Measurements from ENCODE around the gene SH3GL1. TPM values are rescaled to one million over a fixed set of nuclear protein-coding genes. Genes with fewer than 3 reads are reported as not detected.
A peak's percentile ranks its signal among the peaks of the same experiment; 100 is the strongest.

Gene SH3GL1
- total and polyA plus RNA-seq, 2 experiments from 2014 or later: 73.1 to 89.5 TPM

DNA sequence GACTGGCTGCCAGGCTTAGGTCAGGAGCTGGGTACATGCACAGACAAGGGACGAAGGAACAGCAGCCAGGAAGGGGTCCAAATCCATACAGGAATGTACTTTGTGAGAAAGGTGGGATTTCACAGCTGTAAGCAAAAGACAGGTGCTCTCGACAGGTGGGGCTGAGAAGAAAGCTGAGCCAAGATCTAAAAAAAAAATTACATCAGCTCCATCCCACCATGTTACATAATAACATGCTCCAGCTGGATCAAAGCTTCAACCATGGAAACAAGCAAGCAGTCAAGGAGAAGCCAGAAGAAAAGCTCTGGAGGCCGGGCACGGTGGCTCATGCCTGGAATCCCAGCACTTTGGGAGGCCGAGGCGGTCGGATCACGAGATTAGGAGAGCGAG is 49.3 kb upstream of the SH3GL1 start (continued):
- TF ChIP-seq, protein P1, sequence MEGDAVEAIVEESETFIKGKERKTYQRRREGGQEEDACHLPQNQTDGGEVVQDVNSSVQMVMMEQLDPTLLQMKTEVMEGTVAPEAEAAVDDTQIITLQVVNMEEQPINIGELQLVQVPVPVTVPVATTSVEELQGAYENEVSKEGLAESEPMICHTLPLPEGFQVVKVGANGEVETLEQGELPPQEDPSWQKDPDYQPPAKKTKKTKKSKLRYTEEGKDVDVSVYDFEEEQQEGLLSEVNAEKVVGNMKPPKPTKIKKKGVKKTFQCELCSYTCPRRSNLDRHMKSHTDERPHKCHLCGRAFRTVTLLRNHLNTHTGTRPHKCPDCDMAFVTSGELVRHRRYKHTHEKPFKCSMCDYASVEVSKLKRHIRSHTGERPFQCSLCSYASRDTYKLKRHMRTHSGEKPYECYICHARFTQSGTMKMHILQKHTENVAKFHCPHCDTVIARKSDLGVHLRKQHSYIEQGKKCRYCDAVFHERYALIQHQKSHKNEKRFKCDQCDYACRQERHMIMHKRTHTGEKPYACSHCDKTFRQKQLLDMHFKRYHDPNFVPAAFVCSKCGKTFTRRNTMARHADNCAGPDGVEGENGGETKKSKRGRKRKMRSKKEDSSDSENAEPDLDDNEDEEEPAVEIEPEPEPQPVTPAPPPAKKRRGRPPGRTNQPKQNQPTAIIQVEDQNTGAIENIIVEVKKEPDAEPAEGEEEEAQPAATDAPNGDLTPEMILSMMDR (conservative IDR thresholded peaks at IDR 0.05; ENCODE audit: low read depth in 2 of 2): no peak
- TF ChIP-seq, protein P2, sequence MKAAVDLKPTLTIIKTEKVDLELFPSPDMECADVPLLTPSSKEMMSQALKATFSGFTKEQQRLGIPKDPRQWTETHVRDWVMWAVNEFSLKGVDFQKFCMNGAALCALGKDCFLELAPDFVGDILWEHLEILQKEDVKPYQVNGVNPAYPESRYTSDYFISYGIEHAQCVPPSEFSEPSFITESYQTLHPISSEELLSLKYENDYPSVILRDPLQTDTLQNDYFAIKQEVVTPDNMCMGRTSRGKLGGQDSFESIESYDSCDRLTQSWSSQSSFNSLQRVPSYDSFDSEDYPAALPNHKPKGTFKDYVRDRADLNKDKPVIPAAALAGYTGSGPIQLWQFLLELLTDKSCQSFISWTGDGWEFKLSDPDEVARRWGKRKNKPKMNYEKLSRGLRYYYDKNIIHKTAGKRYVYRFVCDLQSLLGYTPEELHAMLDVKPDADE (IDR thresholded peaks at IDR 0.05): no peak
- TF ChIP-seq NANOG (IDR thresholded peaks at IDR 0.05; ENCODE audit: borderline replicate concordance) (no peak), ZNF114 (CRISPR knock-in tag; IDR thresholded peaks at IDR 0.05) (no peak), EZH2 (IDR thresholded peaks at IDR 0.05; ENCODE audit: low read depth, unreplicated experiment) (no peak)
- TF ChIP-seq, protein P3, sequence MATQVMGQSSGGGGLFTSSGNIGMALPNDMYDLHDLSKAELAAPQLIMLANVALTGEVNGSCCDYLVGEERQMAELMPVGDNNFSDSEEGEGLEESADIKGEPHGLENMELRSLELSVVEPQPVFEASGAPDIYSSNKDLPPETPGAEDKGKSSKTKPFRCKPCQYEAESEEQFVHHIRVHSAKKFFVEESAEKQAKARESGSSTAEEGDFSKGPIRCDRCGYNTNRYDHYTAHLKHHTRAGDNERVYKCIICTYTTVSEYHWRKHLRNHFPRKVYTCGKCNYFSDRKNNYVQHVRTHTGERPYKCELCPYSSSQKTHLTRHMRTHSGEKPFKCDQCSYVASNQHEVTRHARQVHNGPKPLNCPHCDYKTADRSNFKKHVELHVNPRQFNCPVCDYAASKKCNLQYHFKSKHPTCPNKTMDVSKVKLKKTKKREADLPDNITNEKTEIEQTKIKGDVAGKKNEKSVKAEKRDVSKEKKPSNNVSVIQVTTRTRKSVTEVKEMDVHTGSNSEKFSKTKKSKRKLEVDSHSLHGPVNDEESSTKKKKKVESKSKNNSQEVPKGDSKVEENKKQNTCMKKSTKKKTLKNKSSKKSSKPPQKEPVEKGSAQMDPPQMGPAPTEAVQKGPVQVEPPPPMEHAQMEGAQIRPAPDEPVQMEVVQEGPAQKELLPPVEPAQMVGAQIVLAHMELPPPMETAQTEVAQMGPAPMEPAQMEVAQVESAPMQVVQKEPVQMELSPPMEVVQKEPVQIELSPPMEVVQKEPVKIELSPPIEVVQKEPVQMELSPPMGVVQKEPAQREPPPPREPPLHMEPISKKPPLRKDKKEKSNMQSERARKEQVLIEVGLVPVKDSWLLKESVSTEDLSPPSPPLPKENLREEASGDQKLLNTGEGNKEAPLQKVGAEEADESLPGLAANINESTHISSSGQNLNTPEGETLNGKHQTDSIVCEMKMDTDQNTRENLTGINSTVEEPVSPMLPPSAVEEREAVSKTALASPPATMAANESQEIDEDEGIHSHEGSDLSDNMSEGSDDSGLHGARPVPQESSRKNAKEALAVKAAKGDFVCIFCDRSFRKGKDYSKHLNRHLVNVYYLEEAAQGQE (IDR thresholded peaks at IDR 0.05; ENCODE audit: unreplicated experiment): no peak

DNA sequence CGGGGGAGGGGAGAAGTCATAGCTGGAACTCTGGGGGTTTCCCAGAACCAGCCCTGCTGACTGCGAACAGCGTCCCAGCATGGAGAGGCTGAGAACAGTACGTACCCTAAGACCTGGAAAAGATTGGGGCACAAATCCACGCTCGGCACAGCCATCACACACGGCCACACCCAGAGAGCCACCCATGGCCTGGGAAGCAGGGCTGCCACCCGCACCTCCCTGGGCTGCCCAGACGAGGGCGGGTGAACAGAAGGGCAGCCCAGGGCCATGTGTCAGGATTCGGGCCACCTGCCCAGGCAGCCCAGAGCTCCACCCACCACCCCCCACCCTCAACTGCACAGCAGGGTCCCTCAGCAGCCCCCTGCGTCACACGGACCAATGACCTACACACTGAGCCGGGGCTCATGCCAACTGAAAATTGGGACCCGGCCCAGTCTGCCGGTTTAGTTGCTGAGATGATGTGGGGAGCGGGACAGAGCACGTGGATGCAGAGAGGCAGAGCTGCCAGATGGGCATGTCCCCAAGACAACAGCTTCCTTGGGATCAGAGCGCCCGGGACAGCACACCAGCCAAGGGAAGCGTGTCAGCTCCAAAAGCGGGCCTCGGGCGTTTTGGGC is 48.8 kb upstream of the SH3GL1 start:
- Histone ChIP-seq H4K20me1 (replicated peaks; ENCODE audit: insufficient read depth) (peaks cover 6% of the 10 kb centered on the region), H3K4me3 (no peak overlapping the region), H3K4me2 (no peak overlapping the region), H3K9me2 (ENCODE audit: insufficient read depth) (no peaks in the 10 kb centered on the region), H3F3A (replicated peaks; ENCODE audit: low read depth) (peaks cover 17% of the 10 kb centered on the region; the same call in 1 of the 2 replicates), H3K4me1 (ENCODE audit: insufficient read depth) (no peaks in the 10 kb centered on the region), H3K27ac (ENCODE audit: low read depth) (no peak overlapping the region), H3K79me2 (replicated peaks; ENCODE audit: insufficient read depth) (no peaks in the 10 kb centered on the region), H3K36me3 (ENCODE audit: insufficient read depth) (no peaks in the 10 kb centered on the region), H3K27me3 (ENCODE audit: insufficient read depth) (no peaks in the 10 kb centered on the region), H2AFZ (no peak overlapping the region)
- Mint-ChIP-seq H3K27me3 (ENCODE audit: insufficient read depth, low read depth, poor library complexity) (peaks cover 43% of the 10 kb centered on the region), H3K4me1 (peaks cover 7% of the 10 kb centered on the region; the same call in 2 of the 3 replicates), H3K27ac (no peak overlapping the region), H3K9me3 (no peaks in the 10 kb centered on the region; the same call in 1 of the 3 replicates), H3K36me3 (ENCODE audit: low read depth) (peaks cover 44% of the 10 kb centered on the region), H3K4me3 (no peak overlapping the region)
- no peak for DNase-seq (ENCODE audit: low spot score)
- TF ChIP-seq POLR2AphosphoS5 (IDR thresholded peaks at IDR 0.05; ENCODE audit: low read depth) (no peak; the same call in none of the 2 replicates), STAT1 (IDR thresholded peaks at IDR 0.05; ENCODE audit: unreplicated experiment) (no peak), EZH2 (IDR thresholded peaks at IDR 0.05; ENCODE audit: low read depth, unreplicated experiment) (no peak)
- TF ChIP-seq, protein P3 (IDR thresholded peaks at IDR 0.05; ENCODE audit: unreplicated experiment): no peak
- TF ChIP-seq, protein P1 (conservative IDR thresholded peaks at IDR 0.05; ENCODE audit: low read depth in 2 of 2): peak; percentile 22 to 28; a peak in 2 of 4 replicates
- peak; percentile 24 for ATAC-seq
